ENCODE measurements around the gene NFASC. TPM values are rescaled to one million over a fixed set of nuclear protein-coding genes. Genes with fewer than 3 reads are reported as not detected.
A peak's percentile ranks its signal among the peaks of the same experiment; 100 is the strongest.

Gene NFASC
- total and polyA plus RNA-seq, 2 experiments from 2014 or later: 3.9 to 11.7 TPM

DNA sequence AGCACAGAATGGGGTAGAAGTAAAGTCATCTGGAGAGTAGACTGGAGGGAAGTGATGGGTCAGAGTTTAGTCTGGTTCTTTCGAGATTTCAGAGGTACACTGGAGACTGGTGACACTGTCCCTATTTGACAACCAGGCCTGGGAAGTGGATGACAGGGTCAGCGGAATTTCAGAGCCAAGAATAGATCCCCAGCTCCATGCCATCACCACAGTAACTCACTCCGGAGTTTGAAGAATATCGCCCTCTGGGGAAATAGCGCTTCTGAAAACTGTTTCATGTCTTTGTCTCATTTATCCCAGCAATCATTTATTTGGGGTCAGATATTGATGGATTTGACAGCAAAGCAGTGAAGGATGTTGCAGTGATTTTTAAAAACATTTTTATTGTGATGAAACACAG, 7.6 kb upstream of the NFASC start:
- Histone ChIP-seq H3K36me3 (ENCODE audit: insufficient read depth) (no peaks in the 10 kb centered on the region), H3K27me3 (ENCODE audit: insufficient read depth) (no peaks in the 10 kb centered on the region), H2AFZ (no peak overlapping the region), H3K9me2 (ENCODE audit: insufficient read depth) (no peaks in the 10 kb centered on the region), H3K4me3 (no peak overlapping the region), H3K4me1 (ENCODE audit: insufficient read depth) (peaks cover under 1% of the 10 kb centered on the region; the same call in 1 of the 2 replicates), H3K4me2 (no peak overlapping the region), H3K27ac (ENCODE audit: low read depth) (no peak overlapping the region), H3F3A (replicated peaks; ENCODE audit: low read depth) (no peaks in the 10 kb centered on the region), H4K20me1 (replicated peaks; ENCODE audit: insufficient read depth) (no peaks in the 10 kb centered on the region; the same call in 1 of the 2 replicates), H3K79me2 (replicated peaks; ENCODE audit: insufficient read depth) (no peaks in the 10 kb centered on the region)
- peaks cover 13% of the 10 kb centered on the region for H3K4me1 Mint-ChIP-seq
- DNase-seq (ENCODE audit: low spot score) (no peak), ATAC-seq (no peak)
- H3K9me3 Mint-ChIP-seq: no peaks in the 10 kb centered on the region
- H3K36me3 Mint-ChIP-seq (ENCODE audit: low read depth): no peaks in the 10 kb centered on the region
- no peak overlapping the region for H3K27ac Mint-ChIP-seq
- peaks cover 6% of the 10 kb centered on the region for H3K27me3 Mint-ChIP-seq (ENCODE audit: insufficient read depth, low read depth, poor library complexity)
- no peak overlapping the region for H3K4me3 Mint-ChIP-seq
- TF ChIP-seq, protein P1, sequence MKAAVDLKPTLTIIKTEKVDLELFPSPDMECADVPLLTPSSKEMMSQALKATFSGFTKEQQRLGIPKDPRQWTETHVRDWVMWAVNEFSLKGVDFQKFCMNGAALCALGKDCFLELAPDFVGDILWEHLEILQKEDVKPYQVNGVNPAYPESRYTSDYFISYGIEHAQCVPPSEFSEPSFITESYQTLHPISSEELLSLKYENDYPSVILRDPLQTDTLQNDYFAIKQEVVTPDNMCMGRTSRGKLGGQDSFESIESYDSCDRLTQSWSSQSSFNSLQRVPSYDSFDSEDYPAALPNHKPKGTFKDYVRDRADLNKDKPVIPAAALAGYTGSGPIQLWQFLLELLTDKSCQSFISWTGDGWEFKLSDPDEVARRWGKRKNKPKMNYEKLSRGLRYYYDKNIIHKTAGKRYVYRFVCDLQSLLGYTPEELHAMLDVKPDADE (IDR thresholded peaks at IDR 0.05): no peak
- TF ChIP-seq ZNF331 (CRISPR knock-in tag; IDR thresholded peaks at IDR 0.05; ENCODE audit: low read depth): no peak
- TF ChIP-seq, protein P2, sequence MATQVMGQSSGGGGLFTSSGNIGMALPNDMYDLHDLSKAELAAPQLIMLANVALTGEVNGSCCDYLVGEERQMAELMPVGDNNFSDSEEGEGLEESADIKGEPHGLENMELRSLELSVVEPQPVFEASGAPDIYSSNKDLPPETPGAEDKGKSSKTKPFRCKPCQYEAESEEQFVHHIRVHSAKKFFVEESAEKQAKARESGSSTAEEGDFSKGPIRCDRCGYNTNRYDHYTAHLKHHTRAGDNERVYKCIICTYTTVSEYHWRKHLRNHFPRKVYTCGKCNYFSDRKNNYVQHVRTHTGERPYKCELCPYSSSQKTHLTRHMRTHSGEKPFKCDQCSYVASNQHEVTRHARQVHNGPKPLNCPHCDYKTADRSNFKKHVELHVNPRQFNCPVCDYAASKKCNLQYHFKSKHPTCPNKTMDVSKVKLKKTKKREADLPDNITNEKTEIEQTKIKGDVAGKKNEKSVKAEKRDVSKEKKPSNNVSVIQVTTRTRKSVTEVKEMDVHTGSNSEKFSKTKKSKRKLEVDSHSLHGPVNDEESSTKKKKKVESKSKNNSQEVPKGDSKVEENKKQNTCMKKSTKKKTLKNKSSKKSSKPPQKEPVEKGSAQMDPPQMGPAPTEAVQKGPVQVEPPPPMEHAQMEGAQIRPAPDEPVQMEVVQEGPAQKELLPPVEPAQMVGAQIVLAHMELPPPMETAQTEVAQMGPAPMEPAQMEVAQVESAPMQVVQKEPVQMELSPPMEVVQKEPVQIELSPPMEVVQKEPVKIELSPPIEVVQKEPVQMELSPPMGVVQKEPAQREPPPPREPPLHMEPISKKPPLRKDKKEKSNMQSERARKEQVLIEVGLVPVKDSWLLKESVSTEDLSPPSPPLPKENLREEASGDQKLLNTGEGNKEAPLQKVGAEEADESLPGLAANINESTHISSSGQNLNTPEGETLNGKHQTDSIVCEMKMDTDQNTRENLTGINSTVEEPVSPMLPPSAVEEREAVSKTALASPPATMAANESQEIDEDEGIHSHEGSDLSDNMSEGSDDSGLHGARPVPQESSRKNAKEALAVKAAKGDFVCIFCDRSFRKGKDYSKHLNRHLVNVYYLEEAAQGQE (IDR thresholded peaks at IDR 0.05; ENCODE audit: unreplicated experiment): no peak
- no peak for TF ChIP-seq ZNF114 (CRISPR knock-in tag; IDR thresholded peaks at IDR 0.05)
- TF ChIP-seq EZH2 (IDR thresholded peaks at IDR 0.05; ENCODE audit: low read depth, unreplicated experiment): no peak
- TF ChIP-seq STAT1 (IDR thresholded peaks at IDR 0.05; ENCODE audit: unreplicated experiment): no peak
- no peak for TF ChIP-seq NANOG (IDR thresholded peaks at IDR 0.05; ENCODE audit: borderline replicate concordance)
- TF ChIP-seq, protein P3, sequence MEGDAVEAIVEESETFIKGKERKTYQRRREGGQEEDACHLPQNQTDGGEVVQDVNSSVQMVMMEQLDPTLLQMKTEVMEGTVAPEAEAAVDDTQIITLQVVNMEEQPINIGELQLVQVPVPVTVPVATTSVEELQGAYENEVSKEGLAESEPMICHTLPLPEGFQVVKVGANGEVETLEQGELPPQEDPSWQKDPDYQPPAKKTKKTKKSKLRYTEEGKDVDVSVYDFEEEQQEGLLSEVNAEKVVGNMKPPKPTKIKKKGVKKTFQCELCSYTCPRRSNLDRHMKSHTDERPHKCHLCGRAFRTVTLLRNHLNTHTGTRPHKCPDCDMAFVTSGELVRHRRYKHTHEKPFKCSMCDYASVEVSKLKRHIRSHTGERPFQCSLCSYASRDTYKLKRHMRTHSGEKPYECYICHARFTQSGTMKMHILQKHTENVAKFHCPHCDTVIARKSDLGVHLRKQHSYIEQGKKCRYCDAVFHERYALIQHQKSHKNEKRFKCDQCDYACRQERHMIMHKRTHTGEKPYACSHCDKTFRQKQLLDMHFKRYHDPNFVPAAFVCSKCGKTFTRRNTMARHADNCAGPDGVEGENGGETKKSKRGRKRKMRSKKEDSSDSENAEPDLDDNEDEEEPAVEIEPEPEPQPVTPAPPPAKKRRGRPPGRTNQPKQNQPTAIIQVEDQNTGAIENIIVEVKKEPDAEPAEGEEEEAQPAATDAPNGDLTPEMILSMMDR (conservative IDR thresholded peaks at IDR 0.05; ENCODE audit: low read depth in 2 of 2): peak in 1 of 2 experiments; percentile 40; a peak in 2 of 4 replicates

DNA sequence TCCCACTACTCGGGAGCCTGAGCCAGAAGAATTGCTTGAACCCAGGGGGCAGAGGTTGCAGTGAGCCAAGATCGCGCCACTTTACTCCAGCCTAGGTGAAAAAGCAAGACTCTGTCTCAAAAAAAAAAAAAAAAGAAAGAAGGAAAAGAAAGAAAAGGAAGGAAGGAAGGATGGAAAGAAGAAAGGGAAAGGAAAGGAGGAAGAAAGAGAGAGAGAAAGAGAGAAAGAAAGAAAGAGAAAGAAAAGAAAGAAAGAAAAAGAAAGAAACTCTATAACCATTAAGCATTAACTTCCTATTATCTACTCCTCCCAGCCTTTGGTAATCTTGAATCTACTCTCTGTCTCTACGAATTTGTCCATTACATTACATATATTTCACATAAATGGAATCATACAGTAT, 6.9 kb upstream of the NFASC start:
- Histone ChIP-seq H2AFZ (no peak overlapping the region), H3K36me3 (ENCODE audit: insufficient read depth) (no peaks in the 10 kb centered on the region), H4K20me1 (replicated peaks; ENCODE audit: insufficient read depth) (no peaks in the 10 kb centered on the region; the same call in 1 of the 2 replicates), H3K27ac (ENCODE audit: low read depth) (no peak overlapping the region), H3K9me2 (ENCODE audit: insufficient read depth) (no peaks in the 10 kb centered on the region), H3K4me2 (no peak overlapping the region), H3K27me3 (ENCODE audit: insufficient read depth) (no peaks in the 10 kb centered on the region), H3K4me1 (ENCODE audit: insufficient read depth) (peaks cover 7% of the 10 kb centered on the region; the same call in 1 of the 2 replicates), H3K4me3 (no peak overlapping the region), H3F3A (replicated peaks; ENCODE audit: low read depth) (no peaks in the 10 kb centered on the region), H3K79me2 (replicated peaks; ENCODE audit: insufficient read depth) (no peaks in the 10 kb centered on the region)
- Mint-ChIP-seq H3K27me3 (ENCODE audit: insufficient read depth, low read depth, poor library complexity) (peaks cover 4% of the 10 kb centered on the region), H3K36me3 (ENCODE audit: low read depth) (no peaks in the 10 kb centered on the region), H3K4me1 (peaks cover 12% of the 10 kb centered on the region), H3K4me3 (no peak overlapping the region), H3K27ac (no peak overlapping the region), H3K9me3 (no peaks in the 10 kb centered on the region)
- ATAC-seq (no peak), DNase-seq (ENCODE audit: low spot score) (no peak)
- TF ChIP-seq EZH2phosphoT487 (IDR thresholded peaks at IDR 0.05; ENCODE audit: unreplicated experiment) (no peak), EZH2 (IDR thresholded peaks at IDR 0.05; ENCODE audit: low read depth, unreplicated experiment) (no peak), ZNF114 (CRISPR knock-in tag; IDR thresholded peaks at IDR 0.05) (no peak), NANOG (IDR thresholded peaks at IDR 0.05; ENCODE audit: borderline replicate concordance) (no peak), CREB1 (CRISPR knock-in tag; IDR thresholded peaks at IDR 0.05; ENCODE audit: low read depth) (no peak), POLR2AphosphoS5 (IDR thresholded peaks at IDR 0.05; ENCODE audit: low read depth) (no peak), JUNB (IDR thresholded peaks at IDR 0.05; ENCODE audit: unreplicated experiment) (no peak)
- TF ChIP-seq, protein P3 (conservative IDR thresholded peaks at IDR 0.05; ENCODE audit: low read depth in 2 of 2): no peak
